Subcutaneous abdominal adipose tissue (tissue), 5 donors: Measurements from ENCODE around the gene LRRC9.
"Not testable (repeated sequence)": the region's sequence is repeated elsewhere in the genome, so short reads cannot be mapped to it uniquely, and the experiment has no call there.

Source experiments
- H3K27ac ChIP-seq: one replicate; pipeline ENCODE4 v1.7.0; 2013; ENCODE audit warnings: low read depth, mild to moderate bottlenecking, inconsistent platforms, low read length, moderate library complexity
- H3K27me3 ChIP-seq, 5 donors: one replicate each; pipeline ENCODE4 v1.7.0; 2013; ENCODE audit warnings: low read length in 5 of 5, inconsistent platforms in 1 of 5; ENCODE audit not compliant: control insufficient read depth in 5 of 5, insufficient read depth in 4 of 5
- H3K36me3 ChIP-seq, 5 donors: one replicate each; pipeline ENCODE4 v1.7.0; 2013; ENCODE audit warnings: low read length in 5 of 5; ENCODE audit not compliant: control insufficient read depth in 5 of 5, insufficient read depth in 5 of 5
- H3K4me1 ChIP-seq, 5 donors: one replicate each; pipeline ENCODE4 v1.7.0; 2013; ENCODE audit warnings: low read length in 5 of 5, mild to moderate bottlenecking in 3 of 5, moderate library complexity in 1 of 5; ENCODE audit not compliant: control insufficient read depth in 5 of 5, insufficient read depth in 5 of 5
- H3K4me3 ChIP-seq, 5 donors: one replicate each; pipeline ENCODE4 v1.7.0; 2013; ENCODE audit warnings: low read length in 5 of 5, low read depth in 1 of 5
- H3K9ac ChIP-seq, 5 donors: one replicate each; pipeline ENCODE4 v1.7.0; 2013; ENCODE audit warnings: low read length in 5 of 5, mild to moderate bottlenecking in 4 of 5, moderate library complexity in 3 of 5
- H3K9me3 ChIP-seq, 5 donors: one replicate each; pipeline ENCODE4 v1.7.0; 2013; ENCODE audit warnings: low read length in 5 of 5; ENCODE audit not compliant: control insufficient read depth in 5 of 5
- donor health status: healthy.
- donor health status: healthy.
- donor health status: healthy.
- donor health status: healthy.
- donor health status: healthy.

Gene LRRC9

GRCh38 chr14:60025571-60025970 lies 105.6 kb downstream of the LRRC9 start:
- Histone ChIP-seq H3K36me3 (no peaks in the 10 kb centered on the region), H3K9me3 (no peaks in the 10 kb centered on the region), H3K4me3 (no peak overlapping the region), H3K4me1 (peaks cover 0 to 8% (median 5%) of the 10 kb centered on the region in 5 donors), H3K27me3 (no peaks in the 10 kb centered on the region), H3K9ac (no peak overlapping the region), H3K27ac (no peak overlapping the region)

GRCh38 chr14:60035177-60035576 lies 115.2 kb downstream of the LRRC9 start:
- Histone ChIP-seq H3K4me3 (no peak overlapping the region), H3K36me3 (no peaks in the 10 kb centered on the region), H3K4me1 (no peaks in the 10 kb centered on the region), H3K27me3 (no peaks in the 10 kb centered on the region), H3K27ac (no peak overlapping the region), H3K9me3 (peaks cover 0 to 2% (median 0%) of the 10 kb centered on the region in 5 donors), H3K9ac (no peak overlapping the region)

- H3K9me3 ChIP-seq, H3K9ac ChIP-seq, H3K27ac ChIP-seq, H3K4me3 ChIP-seq, H3K27me3 ChIP-seq, H3K36me3 ChIP-seq: not testable (repeated sequence)
- H3K4me1 ChIP-seq, result peaks cover 2 to 11% (median 9%) of the 10 kb centered on the region in 5 donors
These were observed 128.0 kb downstream of the LRRC9 start for GRCh38 chr14:60047976-60048375.

- Histone ChIP-seq H3K9me3 (no peaks in the 10 kb centered on the region), H3K4me1 (peaks cover 2 to 11% (median 9%) of the 10 kb centered on the region in 5 donors), H3K4me3 (peak overlapping the region; percentile 39 to 61 (median 52))
These were observed 131.8 kb downstream of the LRRC9 start for GRCh38 chr14:60051721-60052221.

GRCh38 chr14:60058087-60058486 lies 138.1 kb downstream of the LRRC9 start:
- H3K9me3 ChIP-seq, result no peaks in the 10 kb centered on the region
- H3K9ac ChIP-seq, result no peak overlapping the region

More at GRCh38 chr14:60051721-60052221, 131.8 kb downstream of the LRRC9 start:
- Histone ChIP-seq H3K9ac (peak overlapping the region in 2 of 5 donors; percentile 4 to 14), H3K27me3 (no peaks in the 10 kb centered on the region), H3K27ac (no peak overlapping the region), H3K36me3 (no peaks in the 10 kb centered on the region)

GRCh38 chr14:60061371-60061770 lies 141.4 kb downstream of the LRRC9 start:
- no peaks in the 10 kb centered on the region for H3K4me1 ChIP-seq
- no peaks in the 10 kb centered on the region for H3K36me3 ChIP-seq
- H3K27ac ChIP-seq, result no peak overlapping the region
- no peak overlapping the region for H3K9ac ChIP-seq
- no peak overlapping the region for H3K4me3 ChIP-seq
- H3K27me3 ChIP-seq, result no peaks in the 10 kb centered on the region
- no peaks in the 10 kb centered on the region for H3K9me3 ChIP-seq

More at GRCh38 chr14:60058087-60058486, 138.1 kb downstream of the LRRC9 start:
- Histone ChIP-seq H3K36me3 (no peaks in the 10 kb centered on the region), H3K27me3 (no peaks in the 10 kb centered on the region), H3K4me1 (no peaks in the 10 kb centered on the region), H3K27ac (no peak overlapping the region), H3K4me3 (no peak overlapping the region)

GRCh38 chr14:60064491-60065072 lies 144.6 kb downstream of the LRRC9 start:
- no peak overlapping the region for H3K4me3 ChIP-seq
- no peaks in the 10 kb centered on the region for H3K4me1 ChIP-seq
- no peaks in the 10 kb centered on the region for H3K27me3 ChIP-seq
- H3K9ac ChIP-seq, result no peak overlapping the region
- no peaks in the 10 kb centered on the region for H3K36me3 ChIP-seq
- no peaks in the 10 kb centered on the region for H3K9me3 ChIP-seq
- H3K27ac ChIP-seq, result no peak overlapping the region

GRCh38 chr14:60067882-60068281 lies 147.9 kb downstream of the LRRC9 start:
- Histone ChIP-seq H3K36me3 (no peaks in the 10 kb centered on the region), H3K4me3 (no peak overlapping the region), H3K9me3 (no peaks in the 10 kb centered on the region), H3K27me3 (no peaks in the 10 kb centered on the region), H3K27ac (no peak overlapping the region), H3K9ac (no peak overlapping the region), H3K4me1 (no peaks in the 10 kb centered on the region)

- H3K4me3 ChIP-seq, result no peak overlapping the region
- H3K36me3 ChIP-seq, result no peaks in the 10 kb centered on the region
- no peaks in the 10 kb centered on the region for H3K27me3 ChIP-seq
- no peak overlapping the region for H3K9ac ChIP-seq
- no peaks in the 10 kb centered on the region for H3K4me1 ChIP-seq
- peaks cover 0 to 3% (median 0%) of the 10 kb centered on the region in 5 donors for H3K9me3 ChIP-seq
- no peak overlapping the region for H3K27ac ChIP-seq
These were observed 159.8 kb downstream of the LRRC9 start for GRCh38 chr14:60079723-60080122.

GRCh38 chr14:60085085-60085484 lies 165.1 kb downstream of the LRRC9 start:
- Histone ChIP-seq H3K4me1 (no peaks in the 10 kb centered on the region), H3K4me3 (no peak overlapping the region), H3K27me3 (no peaks in the 10 kb centered on the region), H3K27ac (no peak overlapping the region), H3K9ac (no peak overlapping the region), H3K9me3 (no peaks in the 10 kb centered on the region), H3K36me3 (no peaks in the 10 kb centered on the region)
